SK-N-MC (cell line): Measurements from ENCODE around the gene POLR2C.

Experiments used
- EZH2 ChIP-seq: fragments of 200-600 bp; sonication (generic); IDR thresholded peaks from one replicate; pipeline ENCODE4 v1.6.1; 2017; ENCODE audit warnings: antibody characterized with exemption
- FOXP2 ChIP-seq: optimal IDR thresholded peaks from 2 replicates; pipeline ENCODE3; 2011; ENCODE audit warnings: mild to moderate bottlenecking, moderate library complexity; ENCODE audit not compliant: insufficient read depth; ENCODE audit errors: extremely low read length, control extremely low read depth
- POLR2AphosphoS5 ChIP-seq: IDR thresholded peaks from 2 replicates; pipeline ENCODE4 v1.6.1; 2012; ENCODE audit warnings: mild to moderate bottlenecking, low read depth, low read length, borderline replicate concordance

DNA sequence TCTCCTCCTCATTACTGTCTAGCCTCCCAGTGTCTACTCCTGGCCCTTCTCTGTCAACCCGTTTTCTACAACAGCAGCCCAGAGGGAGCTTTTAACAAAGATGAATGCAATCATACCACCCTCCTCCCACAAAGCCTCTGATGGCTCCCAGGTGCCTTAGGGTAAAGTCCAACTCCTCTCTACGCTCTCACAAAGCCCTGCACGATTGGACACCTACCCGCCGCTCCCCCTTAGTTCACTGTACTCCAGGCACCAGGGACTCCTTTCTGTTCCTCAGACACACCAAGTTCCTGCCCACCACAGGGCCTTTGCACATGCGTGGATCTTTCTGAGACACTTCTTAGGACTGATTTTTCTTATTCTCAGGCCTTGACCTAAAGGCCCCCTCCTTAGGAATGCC is 56.4 kb downstream of the POLR2C start:
- TF ChIP-seq POLR2AphosphoS5 (no peak), EZH2 (no peak), FOXP2 (no peak)
